A549 (cell line): ENCODE measurements around the gene UFSP2.

Experiments
- EP300 ChIP-seq, 2 experiments: fragments of >200 bp; sonication (Bioruptor Twin); formaldehyde crosslinking; IDR thresholded peaks; 2 replicates in 1 of 2; 3 replicates in 1 of 2; pipeline ENCODE4 v1.6.1; 2016 to 2017
- FOSL2 ChIP-seq, 2 experiments: fragments of 450-650 bp in 1 of 2; fragments of >200 bp in 1 of 2; sonication (Bioruptor Twin) in 1 of 2; formaldehyde crosslinking; IDR thresholded peaks; 2 replicates each; pipeline versions ENCODE4 v1.5.0 to v1.6.1; 2016 to 2020; ENCODE audit warnings: mild to moderate bottlenecking in 1 of 2, moderate library complexity in 1 of 2
- HDAC2 ChIP-seq: fragments of 200-600 bp; sonication (generic); IDR thresholded peaks from 2 replicates; pipeline ENCODE4 v1.6.1; 2016
- HOXB13 ChIP-seq: fragments of 250-450 bp; sonication (Bioruptor Pico); IDR thresholded peaks from 2 replicates; pipeline ENCODE4 v1.5.0; 2020; ENCODE audit warnings: low read depth, mild to moderate bottlenecking, moderate library complexity
- JUN ChIP-seq, 2 experiments: fragments of >200 bp; sonication (Bioruptor Twin); formaldehyde crosslinking; IDR thresholded peaks; 2 replicates in 1 of 2; 3 replicates in 1 of 2; pipeline ENCODE4 v1.6.1; 2016 to 2017
- PHF8 ChIP-seq: fragments of 200-600 bp; sonication (generic); IDR thresholded peaks from 2 replicates; pipeline ENCODE4 v1.6.1; 2016; ENCODE audit warnings: low read depth, mild to moderate bottlenecking, antibody characterized with exemption, moderate library complexity, borderline replicate concordance
- POLR2A ChIP-seq: IDR thresholded peaks from 2 replicates; pipeline ENCODE4 v1.6.1; 2012; ENCODE audit warnings: mild to moderate bottlenecking, low read length
- RNF2 ChIP-seq: fragments of 200-600 bp; sonication (generic); IDR thresholded peaks from 2 replicates; pipeline ENCODE4 v1.6.1; 2016; ENCODE audit warnings: low read depth, mild to moderate bottlenecking, antibody characterized with exemption, moderate library complexity, borderline replicate concordance
- TF ChIP-seq, protein P1 (sequence below): fragments of >200 bp; sonication (Bioruptor Twin); formaldehyde crosslinking; IDR thresholded peaks from 3 replicates; pipeline ENCODE4 v1.5.1; 2016
- TF ChIP-seq, protein P2 (sequence below): fragments of >200 bp; sonication (Bioruptor Twin); formaldehyde crosslinking; IDR thresholded peaks from 2 replicates; pipeline ENCODE4 v1.6.1; 2016
- TF ChIP-seq, protein P3 (sequence below): fragments of 250-450 bp; sonication (Bioruptor Pico); IDR thresholded peaks from 2 replicates; pipeline ENCODE4 v1.5.0; 2021; ENCODE audit warnings: mild to moderate bottlenecking, moderate library complexity, borderline replicate concordance

DNA sequence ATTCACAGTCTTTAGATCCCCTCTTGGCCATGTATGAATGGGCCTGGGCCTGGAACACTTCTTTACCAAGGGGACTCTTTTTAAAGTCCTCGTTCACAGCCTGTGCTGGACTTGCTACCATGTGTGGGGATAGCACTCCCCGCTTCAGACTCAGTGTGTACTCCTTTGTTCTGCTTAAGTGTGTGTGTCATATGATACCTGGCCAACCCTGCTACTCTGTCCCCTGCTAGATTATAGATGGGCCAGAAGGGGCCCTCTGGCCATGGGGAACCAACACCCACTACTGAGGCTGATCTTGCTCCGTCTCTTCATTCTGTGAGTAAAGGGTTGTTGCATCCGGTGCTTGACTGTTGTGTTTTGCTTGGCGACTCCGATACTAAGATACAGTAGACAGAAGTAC is 37.8 kb upstream of the UFSP2 start:
- TF ChIP-seq FOSL2 (IDR thresholded peaks at IDR 0.05) (no peak), FOSL2 (CRISPR knock-in tag; IDR thresholded peaks at IDR 0.05) (no peak), PHF8 (no peak), JUN (IDR thresholded peaks at IDR 0.05) (no peak), POLR2A (no peak), HOXB13 (CRISPR knock-in tag) (no peak), HDAC2 (no peak), EP300 (IDR thresholded peaks at IDR 0.05) (no peak), RNF2 (no peak)
- TF ChIP-seq, protein P1, sequence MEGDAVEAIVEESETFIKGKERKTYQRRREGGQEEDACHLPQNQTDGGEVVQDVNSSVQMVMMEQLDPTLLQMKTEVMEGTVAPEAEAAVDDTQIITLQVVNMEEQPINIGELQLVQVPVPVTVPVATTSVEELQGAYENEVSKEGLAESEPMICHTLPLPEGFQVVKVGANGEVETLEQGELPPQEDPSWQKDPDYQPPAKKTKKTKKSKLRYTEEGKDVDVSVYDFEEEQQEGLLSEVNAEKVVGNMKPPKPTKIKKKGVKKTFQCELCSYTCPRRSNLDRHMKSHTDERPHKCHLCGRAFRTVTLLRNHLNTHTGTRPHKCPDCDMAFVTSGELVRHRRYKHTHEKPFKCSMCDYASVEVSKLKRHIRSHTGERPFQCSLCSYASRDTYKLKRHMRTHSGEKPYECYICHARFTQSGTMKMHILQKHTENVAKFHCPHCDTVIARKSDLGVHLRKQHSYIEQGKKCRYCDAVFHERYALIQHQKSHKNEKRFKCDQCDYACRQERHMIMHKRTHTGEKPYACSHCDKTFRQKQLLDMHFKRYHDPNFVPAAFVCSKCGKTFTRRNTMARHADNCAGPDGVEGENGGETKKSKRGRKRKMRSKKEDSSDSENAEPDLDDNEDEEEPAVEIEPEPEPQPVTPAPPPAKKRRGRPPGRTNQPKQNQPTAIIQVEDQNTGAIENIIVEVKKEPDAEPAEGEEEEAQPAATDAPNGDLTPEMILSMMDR: no peak
- TF ChIP-seq, protein P2, sequence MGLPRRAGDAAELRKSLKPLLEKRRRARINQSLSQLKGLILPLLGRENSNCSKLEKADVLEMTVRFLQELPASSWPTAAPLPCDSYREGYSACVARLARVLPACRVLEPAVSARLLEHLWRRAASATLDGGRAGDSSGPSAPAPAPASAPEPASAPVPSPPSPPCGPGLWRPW: no peak
- TF ChIP-seq, protein P3, sequence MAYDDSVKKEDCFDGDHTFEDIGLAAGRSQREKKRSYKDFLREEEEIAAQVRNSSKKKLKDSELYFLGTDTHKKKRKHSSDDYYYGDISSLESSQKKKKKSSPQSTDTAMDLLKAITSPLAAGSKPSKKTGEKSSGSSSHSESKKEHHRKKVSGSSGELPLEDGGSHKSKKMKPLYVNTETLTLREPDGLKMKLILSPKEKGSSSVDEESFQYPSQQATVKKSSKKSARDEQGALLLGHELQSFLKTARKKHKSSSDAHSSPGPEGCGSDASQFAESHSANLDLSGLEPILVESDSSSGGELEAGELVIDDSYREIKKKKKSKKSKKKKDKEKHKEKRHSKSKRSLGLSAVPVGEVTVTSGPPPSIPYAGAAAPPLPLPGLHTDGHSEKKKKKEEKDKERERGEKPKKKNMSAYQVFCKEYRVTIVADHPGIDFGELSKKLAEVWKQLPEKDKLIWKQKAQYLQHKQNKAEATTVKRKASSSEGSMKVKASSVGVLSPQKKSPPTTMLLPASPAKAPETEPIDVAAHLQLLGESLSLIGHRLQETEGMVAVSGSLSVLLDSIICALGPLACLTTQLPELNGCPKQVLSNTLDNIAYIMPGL: no peak
